ENCODE results near the gene RPL22L1. TPM values are rescaled to one million over a fixed set of nuclear protein-coding genes. Genes with fewer than 3 reads are reported as not detected.
"Not testable (repeated sequence)": the region's sequence is repeated elsewhere in the genome, so short reads cannot be mapped to it uniquely, and the experiment has no call there.

The RPL22L1 gene
- total RNA-seq, 1 donor from 2014 or later = 323 TPM

GRCh38 chr3:170889630-170890029 is 19.6 kb upstream of the RPL22L1 start:
- no peaks in the 10 kb centered on the region for H3K27me3 ChIP-seq (ENCODE audit: control insufficient read depth, insufficient read depth, low read length)
- no peak for TF ChIP-seq CTCF (IDR thresholded peaks at IDR 0.05; ENCODE audit: insufficient read depth, low read length, poor library complexity, severe bottlenecking)
- DNase-seq (ENCODE audit: low read depth) = no peak
- H3K4me3 ChIP-seq (ENCODE audit: low read depth, low read length) = no peak overlapping the region
- H3K36me3 ChIP-seq (ENCODE audit: control insufficient read depth, insufficient read depth, low read length) = no peaks in the 10 kb centered on the region

GRCh38 chr3:170889132-170889531 is 19.1 kb upstream of the RPL22L1 start:
- Histone ChIP-seq H3K27me3 (ENCODE audit: control insufficient read depth, insufficient read depth, low read length) (no peaks in the 10 kb centered on the region), H3K4me3 (ENCODE audit: low read depth, low read length) (no peak overlapping the region), H3K36me3 (ENCODE audit: control insufficient read depth, insufficient read depth, low read length) (no peaks in the 10 kb centered on the region)
- no peak for TF ChIP-seq CTCF (IDR thresholded peaks at IDR 0.05; ENCODE audit: insufficient read depth, low read length, poor library complexity, severe bottlenecking)
- no peak for DNase-seq (ENCODE audit: low read depth)

- not testable (repeated sequence) for H3K27me3 ChIP-seq (ENCODE audit: control insufficient read depth, insufficient read depth, low read length); H3K4me3 ChIP-seq (ENCODE audit: low read depth, low read length); DNase-seq (ENCODE audit: low read depth)
These were observed 14.3 kb upstream of the RPL22L1 start for GRCh38 chr3:170884109-170884930.

GRCh38 chr3:170878688-170879087 is 8.7 kb upstream of the RPL22L1 start:
- not testable (repeated sequence) for H3K36me3 ChIP-seq (ENCODE audit: control insufficient read depth, insufficient read depth, low read length); H3K27me3 ChIP-seq (ENCODE audit: control insufficient read depth, insufficient read depth, low read length); DNase-seq (ENCODE audit: low read depth); H3K4me3 ChIP-seq (ENCODE audit: low read depth, low read length)

More at GRCh38 chr3:170884109-170884930, 14.3 kb upstream of the RPL22L1 start:
- H3K36me3 ChIP-seq (ENCODE audit: control insufficient read depth, insufficient read depth, low read length) = not testable (repeated sequence)

GRCh38 chr3:170877311-170877710 is 7.3 kb upstream of the RPL22L1 start:
- H3K27me3 ChIP-seq (ENCODE audit: control insufficient read depth, insufficient read depth, low read length); H3K4me3 ChIP-seq (ENCODE audit: low read depth, low read length); H3K36me3 ChIP-seq (ENCODE audit: control insufficient read depth, insufficient read depth, low read length); DNase-seq (ENCODE audit: low read depth): not testable (repeated sequence)

GRCh38 chr3:170876537-170876936 is 6.5 kb upstream of the RPL22L1 start:
- no peak overlapping the region for H3K4me3 ChIP-seq (ENCODE audit: low read depth, low read length)
- no peak for TF ChIP-seq CTCF (IDR thresholded peaks at IDR 0.05; ENCODE audit: insufficient read depth, low read length, poor library complexity, severe bottlenecking)
- no peak for DNase-seq (ENCODE audit: low read depth)
- no peaks in the 10 kb centered on the region for H3K27me3 ChIP-seq (ENCODE audit: control insufficient read depth, insufficient read depth, low read length)
- no peaks in the 10 kb centered on the region for H3K36me3 ChIP-seq (ENCODE audit: control insufficient read depth, insufficient read depth, low read length)

GRCh38 chr3:170869239-170869590 is 780 bp downstream of the RPL22L1 start:
- TF ChIP-seq CTCF (IDR thresholded peaks at IDR 0.05; ENCODE audit: insufficient read depth, low read length, poor library complexity, severe bottlenecking) = no peak
- Histone ChIP-seq H3K4me3 (ENCODE audit: low read depth, low read length) (peak overlapping the region; percentile 68), H3K36me3 (ENCODE audit: control insufficient read depth, insufficient read depth, low read length) (peaks cover 2% of the 10 kb centered on the region), H3K27me3 (ENCODE audit: control insufficient read depth, insufficient read depth, low read length) (no peaks in the 10 kb centered on the region)
- DNase-seq (ENCODE audit: low read depth) = no peak
